Measurements from ENCODE around the gene NTN1. TPM values are rescaled to one million over a fixed set of nuclear protein-coding genes. Genes with fewer than 3 reads are reported as not detected.

NTN1 gene
- total RNA-seq, 1 donor from 2014 or later = 0.45 TPM

DNA sequence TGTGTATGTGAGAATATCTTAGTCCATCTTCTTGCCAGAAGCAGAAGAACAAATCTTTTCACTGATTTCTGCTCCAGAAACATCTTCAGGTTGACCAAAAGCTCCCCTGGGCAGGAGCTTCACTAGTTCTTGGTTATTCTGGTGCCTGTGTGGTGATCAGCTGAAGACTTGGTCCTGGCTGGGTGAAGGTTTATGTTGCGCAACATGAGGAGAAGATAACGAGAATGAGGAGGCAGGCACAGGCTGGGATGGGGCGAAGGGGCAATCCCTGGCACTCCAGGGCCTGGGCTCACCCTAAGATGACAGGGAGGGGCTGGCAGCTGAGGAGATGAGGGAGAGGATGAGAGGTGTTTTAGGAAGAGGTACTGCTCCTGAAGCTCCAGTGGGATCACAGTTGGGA lies 232.0 kb downstream of the NTN1 start:
- peaks cover 11% of the 10 kb centered on the region for H3K4me1 ChIP-seq
- no peaks in the 10 kb centered on the region for H3K9me3 ChIP-seq (ENCODE audit: low read depth)
- Mint-ChIP-seq H3K27ac (no peak overlapping the region), H3K27me3 (ENCODE audit: insufficient read depth, low read depth) (no peaks in the 10 kb centered on the region), H3K9me3 (no peaks in the 10 kb centered on the region), H3K4me1 (peaks cover 24% of the 10 kb centered on the region), H3K36me3 (no peaks in the 10 kb centered on the region), H3K4me3 (no peak overlapping the region)
- H3K9ac ChIP-seq = no peak overlapping the region
- no peak overlapping the region for H3K4me2 ChIP-seq
- no peaks in the 10 kb centered on the region for H3F3A ChIP-seq (ENCODE audit: low read depth)
- DNase-seq (ENCODE audit: low spot score) = no peak
- TF ChIP-seq EZH2 (IDR thresholded peaks at IDR 0.05) = no peak
- no peak for TF ChIP-seq EZH2phosphoT487 (IDR thresholded peaks at IDR 0.05)
- TF ChIP-seq, protein P1, sequence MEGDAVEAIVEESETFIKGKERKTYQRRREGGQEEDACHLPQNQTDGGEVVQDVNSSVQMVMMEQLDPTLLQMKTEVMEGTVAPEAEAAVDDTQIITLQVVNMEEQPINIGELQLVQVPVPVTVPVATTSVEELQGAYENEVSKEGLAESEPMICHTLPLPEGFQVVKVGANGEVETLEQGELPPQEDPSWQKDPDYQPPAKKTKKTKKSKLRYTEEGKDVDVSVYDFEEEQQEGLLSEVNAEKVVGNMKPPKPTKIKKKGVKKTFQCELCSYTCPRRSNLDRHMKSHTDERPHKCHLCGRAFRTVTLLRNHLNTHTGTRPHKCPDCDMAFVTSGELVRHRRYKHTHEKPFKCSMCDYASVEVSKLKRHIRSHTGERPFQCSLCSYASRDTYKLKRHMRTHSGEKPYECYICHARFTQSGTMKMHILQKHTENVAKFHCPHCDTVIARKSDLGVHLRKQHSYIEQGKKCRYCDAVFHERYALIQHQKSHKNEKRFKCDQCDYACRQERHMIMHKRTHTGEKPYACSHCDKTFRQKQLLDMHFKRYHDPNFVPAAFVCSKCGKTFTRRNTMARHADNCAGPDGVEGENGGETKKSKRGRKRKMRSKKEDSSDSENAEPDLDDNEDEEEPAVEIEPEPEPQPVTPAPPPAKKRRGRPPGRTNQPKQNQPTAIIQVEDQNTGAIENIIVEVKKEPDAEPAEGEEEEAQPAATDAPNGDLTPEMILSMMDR (IDR thresholded peaks at IDR 0.05) = no peak
- no peak overlapping the region for H2AFZ ChIP-seq (replicated peaks)
- H3K4me3 ChIP-seq = no peak overlapping the region
- H3K27me3 ChIP-seq = no peaks in the 10 kb centered on the region
- H3K79me2 ChIP-seq (ENCODE audit: low read depth) = no peaks in the 10 kb centered on the region
- H3K36me3 ChIP-seq = no peaks in the 10 kb centered on the region
- H3K27ac ChIP-seq = no peak overlapping the region
- H4K20me1 ChIP-seq (ENCODE audit: low read depth) = no peaks in the 10 kb centered on the region

DNA sequence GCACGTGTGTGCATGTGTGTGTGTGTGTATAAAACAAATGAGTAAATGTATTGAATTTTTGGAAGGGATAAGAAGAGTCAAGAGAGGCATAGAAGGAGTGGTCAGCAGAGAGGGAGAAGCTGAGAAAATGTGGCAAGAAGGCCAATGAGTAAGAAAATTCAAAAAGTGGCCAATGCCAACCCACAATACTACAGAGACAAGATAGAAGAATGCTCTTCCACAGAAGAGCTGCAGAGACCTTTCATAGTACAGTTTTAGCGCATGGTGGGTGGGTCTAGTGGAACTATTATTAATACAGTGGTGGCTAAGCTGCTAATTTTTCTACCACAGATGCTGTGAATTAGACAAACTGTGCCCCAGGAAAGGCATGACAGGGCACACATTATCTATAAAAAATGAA lies 233.5 kb downstream of the NTN1 start:
- H2AFZ ChIP-seq (replicated peaks) = no peak overlapping the region
- no peak overlapping the region for H3K4me3 Mint-ChIP-seq
- H3K9ac ChIP-seq = no peak overlapping the region
- H3K4me3 ChIP-seq = no peak overlapping the region
- H3K36me3 Mint-ChIP-seq = no peaks in the 10 kb centered on the region
- peaks cover 4% of the 10 kb centered on the region for H4K20me1 ChIP-seq (ENCODE audit: low read depth)
- H3K36me3 ChIP-seq = no peaks in the 10 kb centered on the region
- peaks cover 4% of the 10 kb centered on the region for H3K27me3 Mint-ChIP-seq (ENCODE audit: insufficient read depth, low read depth)
- no peak overlapping the region for H3K27ac ChIP-seq
- no peak for DNase-seq (ENCODE audit: low spot score)
- H3K4me2 ChIP-seq = no peak overlapping the region
- no peaks in the 10 kb centered on the region for H3K79me2 ChIP-seq (ENCODE audit: low read depth)
- no peaks in the 10 kb centered on the region for H3F3A ChIP-seq (ENCODE audit: low read depth)
- no peak overlapping the region for H3K27ac Mint-ChIP-seq
- H3K4me1 Mint-ChIP-seq = peaks cover 28% of the 10 kb centered on the region
- TF ChIP-seq, protein P1 (IDR thresholded peaks at IDR 0.05) = no peak
- no peaks in the 10 kb centered on the region for H3K27me3 ChIP-seq
- H3K9me3 ChIP-seq (ENCODE audit: low read depth) = no peaks in the 10 kb centered on the region
- H3K9me3 Mint-ChIP-seq = no peaks in the 10 kb centered on the region
- peaks cover 22% of the 10 kb centered on the region for H3K4me1 ChIP-seq

DNA sequence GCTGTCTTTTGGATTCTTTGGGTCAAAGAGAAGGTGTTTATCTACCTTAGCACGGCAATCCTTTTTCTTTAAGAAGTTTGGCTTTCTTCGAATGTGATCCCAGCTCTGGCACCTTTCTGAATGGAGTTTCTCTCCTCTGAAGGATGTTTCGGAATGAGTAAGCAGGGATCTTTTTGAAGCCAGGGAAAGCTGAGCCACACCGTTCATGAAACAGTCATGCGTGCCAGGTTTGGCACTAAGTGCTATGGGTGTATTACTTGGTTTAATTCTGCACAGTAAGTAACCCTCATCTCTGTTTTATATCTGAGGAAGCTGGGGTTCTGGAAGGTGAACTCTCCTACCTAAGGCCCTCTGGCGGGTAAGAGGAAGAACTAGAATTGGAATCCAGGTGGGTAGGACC lies 234.5 kb downstream of the NTN1 start:
- DNase-seq (ENCODE audit: low spot score) = no peak
- H3K9ac ChIP-seq = no peak overlapping the region
- H3K79me2 ChIP-seq (ENCODE audit: low read depth) = no peaks in the 10 kb centered on the region
- TF ChIP-seq, protein P1 (IDR thresholded peaks at IDR 0.05) = no peak
- TF ChIP-seq EZH2phosphoT487 (IDR thresholded peaks at IDR 0.05) = no peak
- no peak for TF ChIP-seq EZH2 (IDR thresholded peaks at IDR 0.05)
- no peak overlapping the region for H3K4me3 ChIP-seq
- no peaks in the 10 kb centered on the region for H3K36me3 ChIP-seq
- H2AFZ ChIP-seq (replicated peaks) = no peak overlapping the region
- no peak overlapping the region for H3K4me2 ChIP-seq
- no peaks in the 10 kb centered on the region for H3K27me3 ChIP-seq
- Mint-ChIP-seq H3K4me3 (no peak overlapping the region), H3K27ac (no peak overlapping the region), H3K27me3 (ENCODE audit: insufficient read depth, low read depth) (peaks cover 4% of the 10 kb centered on the region), H3K9me3 (no peaks in the 10 kb centered on the region), H3K4me1 (peaks cover 27% of the 10 kb centered on the region), H3K36me3 (no peaks in the 10 kb centered on the region)
- no peaks in the 10 kb centered on the region for H3K9me3 ChIP-seq (ENCODE audit: low read depth)
- H3K4me1 ChIP-seq = peaks cover 22% of the 10 kb centered on the region
- peaks cover 4% of the 10 kb centered on the region for H4K20me1 ChIP-seq (ENCODE audit: low read depth)
- no peak overlapping the region for H3K27ac ChIP-seq
- no peaks in the 10 kb centered on the region for H3F3A ChIP-seq (ENCODE audit: low read depth)

DNA sequence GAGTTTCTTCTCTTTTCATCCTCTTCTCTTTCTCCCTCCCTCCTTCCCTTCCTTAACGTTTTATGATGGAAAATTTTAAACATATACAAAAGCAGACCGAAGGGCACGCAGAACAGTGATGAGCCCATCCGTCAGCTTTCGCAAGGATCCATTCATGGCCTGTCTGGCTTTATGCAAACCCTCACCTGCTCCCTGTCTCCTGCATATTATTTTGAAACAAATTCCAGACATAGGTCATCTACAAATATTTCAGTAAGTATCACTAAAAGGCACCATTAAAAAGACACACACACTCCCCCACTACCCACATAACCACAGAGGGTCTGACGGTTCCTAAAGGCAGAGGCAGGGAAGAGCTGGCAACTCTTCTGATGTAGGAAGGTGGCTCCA lies 235.0 kb downstream of the NTN1 start:
- H3K36me3 Mint-ChIP-seq = no peaks in the 10 kb centered on the region
- H3K4me3 ChIP-seq = no peak overlapping the region
- peaks cover 22% of the 10 kb centered on the region for H3K4me1 ChIP-seq
- H3K9me3 Mint-ChIP-seq = no peaks in the 10 kb centered on the region
- no peaks in the 10 kb centered on the region for H3F3A ChIP-seq (ENCODE audit: low read depth)
- peaks cover 4% of the 10 kb centered on the region for H4K20me1 ChIP-seq (ENCODE audit: low read depth)
- TF ChIP-seq, protein P1 (IDR thresholded peaks at IDR 0.05) = no peak
- TF ChIP-seq EZH2phosphoT487 (IDR thresholded peaks at IDR 0.05) = no peak
- no peak for TF ChIP-seq EZH2 (IDR thresholded peaks at IDR 0.05)
- H3K9ac ChIP-seq = no peak overlapping the region
- H3K27ac Mint-ChIP-seq = no peak overlapping the region
- H3K4me2 ChIP-seq = no peak overlapping the region
- no peaks in the 10 kb centered on the region for H3K36me3 ChIP-seq
- H3K27me3 ChIP-seq = no peaks in the 10 kb centered on the region
- H3K79me2 ChIP-seq (ENCODE audit: low read depth) = no peaks in the 10 kb centered on the region
- H3K27me3 Mint-ChIP-seq (ENCODE audit: insufficient read depth, low read depth) = peaks cover 4% of the 10 kb centered on the region
- H3K4me3 Mint-ChIP-seq = no peak overlapping the region
- no peak overlapping the region for H2AFZ ChIP-seq (replicated peaks)
- no peak for DNase-seq (ENCODE audit: low spot score)
- H3K9me3 ChIP-seq (ENCODE audit: low read depth) = no peaks in the 10 kb centered on the region
- no peak overlapping the region for H3K27ac ChIP-seq
- peaks cover 28% of the 10 kb centered on the region for H3K4me1 Mint-ChIP-seq
